ENCODE data around the gene ATP1A3. TPM values are rescaled to one million over a fixed set of nuclear protein-coding genes. Genes with fewer than 3 reads are reported as not detected.

Gene ATP1A3
- total and polyA plus RNA-seq, 2 donors (not counting 1 experiment from before 2014, with no cell fraction given): 1.2 to 3.8 TPM

- CTCF ChIA-PET: interaction anchor here (1.3 to 5.4 kb wide), 8 partner anchors 13 to 138 kb away, joined by 4 to 54 read pairs (median 8); partner anchors contain the start of gene RPS19
Measured at GRCh38 chr19:41930926-41931592, 63.0 kb downstream of the ATP1A3 start.

More at GRCh38 chr19:41930926-41931592, 63.0 kb downstream of the ATP1A3 start:
- H3K4me3 ChIP-seq (ENCODE audit: control extremely low read depth in 1 of 5, extremely low read depth in 1 of 5, insufficient read depth in 1 of 5, low read depth in 2 of 5, low read length in 4 of 5): no peak overlapping the region
- WGBS (ENCODE audit: insufficient coverage): 19% methylated on average over 9 of the region's 17 CpGs
- peak overlapping the region; percentile 19 for H3K4me3 Mint-ChIP-seq
- H3K4me1 Mint-ChIP-seq: peaks cover 50% of the 10 kb centered on the region
- DNase-seq (peak; percentile 57), ATAC-seq (ENCODE audit: low read depth) (no peak)
- H3K27me3 Mint-ChIP-seq: peaks cover 5% of the 10 kb centered on the region
- H3K79me2 ChIP-seq (ENCODE audit: control insufficient read depth, insufficient read depth, low read length): peaks cover 11% of the 10 kb centered on the region
- H3K27ac Mint-ChIP-seq: peak overlapping the region; percentile 55
- H3K9me3 ChIP-seq (ENCODE audit: control extremely low read depth in 1 of 3, control insufficient read depth in 2 of 3, insufficient read depth in 1 of 3, low read length in 2 of 3): no peaks in the 10 kb centered on the region
- no peaks in the 10 kb centered on the region for H3K36me3 ChIP-seq (replicated peaks in 1 of 2; ENCODE audit: control extremely low read depth in 1 of 2, control insufficient read depth in 1 of 2, extremely low read depth in 1 of 2, insufficient read depth in 2 of 2, low read length in 1 of 2)
- peaks cover 0 to 22% (median 5%) of the 10 kb centered on the region in 4 experiments for H3K27me3 ChIP-seq (replicated peaks in 1 of 4; ENCODE audit: control extremely low read depth in 1 of 4, control insufficient read depth in 3 of 4, insufficient read depth in 4 of 4, low read length in 3 of 4)
- H3K4me2 ChIP-seq (replicated peaks; ENCODE audit: low read depth, low read length, poor library complexity, severe bottlenecking): no peak overlapping the region
- TF ChIP-seq EZH2 (IDR thresholded peaks at IDR 0.05; ENCODE audit: borderline replicate concordance, insufficient read depth, low read depth, low read length, poor library complexity, severe bottlenecking) (no peak), CTCF (IDR thresholded peaks at IDR 0.05) (peak; percentile 55)
- POLR2A ChIA-PET: interaction anchor here (0.6 to 1.7 kb wide), 3 partner anchors 15 to 56 kb away, joined by 4 to 7 read pairs (median 5); no protein-coding TSS in a partner anchor
- H3K4me1 ChIP-seq (ENCODE audit: control insufficient read depth in 2 of 2, insufficient read depth in 2 of 2, low read length in 2 of 2): peaks cover 56 to 71% of the 10 kb centered on the region in 2 donors
- no peaks in the 10 kb centered on the region for H4K20me1 ChIP-seq (ENCODE audit: control insufficient read depth, insufficient read depth, low read length, poor library complexity, severe bottlenecking)
- H2AFZ ChIP-seq (ENCODE audit: insufficient read depth, low read depth, low read length, poor library complexity, severe bottlenecking): no peak overlapping the region
- no peak overlapping the region for H3K9ac ChIP-seq (ENCODE audit: low read length)
- H3K27ac ChIP-seq (ENCODE audit: low read length in 2 of 2): no peak overlapping the region
- H3K9me3 Mint-ChIP-seq (ENCODE audit: insufficient read depth): no peaks in the 10 kb centered on the region
- intact Hi-C loops (cut with micrococcal nuclease): no loop called here

Measured in B cell (primary cell).